Testis (tissue), 2 donors: ENCODE data around the gene UBE3C.

Experiments used
- CTCF ChIP-seq, 3 experiments: fragments of 450-650 bp in 2 of 3; fragments of 200-600 bp in 1 of 3; sonication (generic) in 1 of 3; IDR thresholded peaks; one replicate each; pipeline ENCODE4 v1.5.1; 2016 to 2019; ENCODE audit warnings: antibody characterized with exemption in 3 of 3, mild to moderate bottlenecking in 2 of 3, moderate library complexity in 1 of 3
- POLR2A ChIP-seq: fragments of 450-650 bp; IDR thresholded peaks from one replicate; pipeline ENCODE4 v1.6.1; 2017; ENCODE audit warnings: antibody characterized with exemption, mild to moderate bottlenecking, moderate library complexity

GRCh38 chr7:157096286-157097055 is 42.3 kb upstream of the UBE3C start:
- no peak for TF ChIP-seq CTCF (IDR thresholded peaks at IDR 0.05)
- no peak for TF ChIP-seq POLR2A
